H54 (cell line): ENCODE data around the gene ABHD2.
A peak's percentile ranks its signal among the peaks of the same experiment; 100 is the strongest.

ENCODE experiments used
- DNase-seq: peaks from one replicate; pipeline ENCODE4 v3.0.0; 2011; ENCODE audit warnings: low spot score, mixed read lengths; ENCODE audit not compliant: insufficient read length
- FAIRE-seq: peaks from 3 replicates; lab custom pipeline; 2011; peaks lifted over from hg19 to GRCh38; lab: Jason Lieb, UNC
- POLR2A ChIP-seq: IDR thresholded peaks from 2 replicates; pipeline ENCODE4 v1.6.1; 2011; ENCODE audit warnings: low read depth, mild to moderate bottlenecking, low read length

Gene ABHD2

GRCh38 chr15:89098281-89098680 lies 10.0 kb downstream of the ABHD2 start:
- no peak for FAIRE-seq
- no peak for DNase-seq
- no peak for TF ChIP-seq POLR2A

GRCh38 chr15:89099968-89100367 lies 11.7 kb downstream of the ABHD2 start:
- TF ChIP-seq POLR2A = no peak
- DNase-seq = no peak
- no peak for FAIRE-seq

GRCh38 chr15:89101302-89102193 lies 13.3 kb downstream of the ABHD2 start:
- DNase-seq = peak; percentile 45
- no peak for TF ChIP-seq POLR2A
- FAIRE-seq = peak; percentile 85

GRCh38 chr15:89103481-89104171 lies 15.4 kb downstream of the ABHD2 start:
- FAIRE-seq (no peak), DNase-seq (no peak)
- no peak for TF ChIP-seq POLR2A

GRCh38 chr15:89104172-89104564 lies 15.9 kb downstream of the ABHD2 start:
- no peak for TF ChIP-seq POLR2A
- DNase-seq = no peak
- no peak for FAIRE-seq

DNA sequence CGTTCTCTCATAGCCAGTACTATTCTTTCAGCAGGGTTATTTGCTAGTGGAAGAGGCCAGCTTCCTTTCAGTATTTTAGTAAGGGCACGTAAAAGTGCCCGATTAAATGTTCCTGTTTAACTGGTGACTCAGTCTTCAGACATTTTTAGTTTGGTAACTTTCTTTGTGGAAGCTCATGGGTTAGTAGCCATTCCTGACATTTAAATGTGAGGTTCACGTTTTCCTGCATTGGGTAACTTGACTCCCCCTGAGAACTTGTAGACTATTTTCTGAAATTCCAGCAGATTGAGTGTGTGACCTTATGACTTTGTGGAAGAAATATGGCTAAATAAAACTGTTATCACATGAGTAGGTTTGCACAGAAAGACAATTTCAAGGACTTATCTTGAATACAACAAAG lies 16.9 kb downstream of the ABHD2 start:
- TF ChIP-seq POLR2A = no peak
- FAIRE-seq (no peak), DNase-seq (no peak)

DNA sequence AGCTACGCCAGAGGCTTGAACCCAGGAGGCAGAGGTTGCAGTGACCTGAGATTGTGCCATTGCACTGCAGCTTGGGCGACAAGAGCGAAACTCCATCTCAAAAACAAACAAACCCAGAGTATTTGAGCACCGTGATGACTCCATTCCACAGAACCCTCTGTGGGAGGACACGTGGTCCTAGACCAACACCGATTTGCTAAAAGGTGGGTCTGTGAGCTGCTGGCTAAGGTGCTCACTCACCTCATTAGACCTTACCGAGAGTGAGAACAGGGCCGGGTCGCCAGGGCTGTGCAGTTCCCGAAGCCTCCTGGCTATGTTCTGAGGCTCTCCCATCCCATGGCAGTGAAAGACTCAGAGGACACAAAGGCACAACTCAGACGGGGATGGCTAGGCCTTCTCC lies 17.9 kb downstream of the ABHD2 start:
- FAIRE-seq (no peak), DNase-seq (no peak)
- no peak for TF ChIP-seq POLR2A

- TF ChIP-seq POLR2A = no peak
- FAIRE-seq (no peak), DNase-seq (no peak)
These were observed 19.7 kb downstream of the ABHD2 start for GRCh38 chr15:89107984-89108383.

- no peak for FAIRE-seq
- DNase-seq = no peak
- TF ChIP-seq POLR2A = no peak
These were observed 20.6 kb downstream of the ABHD2 start for GRCh38 chr15:89108835-89109234.

DNA sequence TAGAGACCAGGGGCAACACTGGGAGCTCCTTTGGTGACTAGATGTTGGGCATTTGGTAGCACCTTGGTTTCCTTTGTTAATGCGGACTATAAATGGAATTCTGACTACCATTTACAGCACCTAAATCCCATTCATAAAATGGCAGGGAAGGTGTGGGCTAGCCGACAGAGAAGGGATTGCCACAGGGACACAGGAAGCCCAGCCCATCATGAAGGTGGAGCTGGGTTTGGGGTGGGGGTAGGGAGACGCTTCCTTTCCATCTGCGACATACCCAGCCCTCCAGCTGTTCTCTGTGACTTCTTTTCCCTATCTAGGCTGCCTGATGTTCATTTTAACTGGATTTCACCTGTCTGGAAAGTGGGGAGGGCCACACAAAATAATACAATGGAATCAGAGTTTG lies 21.0 kb downstream of the ABHD2 start:
- no peak for FAIRE-seq
- DNase-seq = no peak
- TF ChIP-seq POLR2A = no peak

DNA sequence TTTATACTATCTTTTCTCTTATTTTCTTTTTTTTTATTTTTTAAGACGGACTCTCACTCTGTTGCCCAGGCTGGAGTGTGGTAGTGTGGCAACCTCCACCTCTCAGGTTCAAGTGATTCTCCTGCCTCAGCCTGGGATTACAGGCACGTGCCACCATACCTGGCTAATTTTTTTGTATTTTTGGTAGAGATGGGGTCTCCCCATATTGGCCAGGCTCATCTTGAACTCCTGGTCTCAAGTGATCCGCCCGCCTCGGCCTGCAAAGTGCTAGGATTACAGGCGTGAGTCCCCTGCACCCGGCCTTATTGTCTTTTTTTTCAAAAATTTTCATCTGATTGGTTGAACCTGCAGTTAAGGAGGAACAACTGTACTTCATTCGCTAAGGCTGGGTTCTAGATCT lies 21.8 kb downstream of the ABHD2 start:
- no peak for TF ChIP-seq POLR2A
- DNase-seq (no peak), FAIRE-seq (no peak)

DNA sequence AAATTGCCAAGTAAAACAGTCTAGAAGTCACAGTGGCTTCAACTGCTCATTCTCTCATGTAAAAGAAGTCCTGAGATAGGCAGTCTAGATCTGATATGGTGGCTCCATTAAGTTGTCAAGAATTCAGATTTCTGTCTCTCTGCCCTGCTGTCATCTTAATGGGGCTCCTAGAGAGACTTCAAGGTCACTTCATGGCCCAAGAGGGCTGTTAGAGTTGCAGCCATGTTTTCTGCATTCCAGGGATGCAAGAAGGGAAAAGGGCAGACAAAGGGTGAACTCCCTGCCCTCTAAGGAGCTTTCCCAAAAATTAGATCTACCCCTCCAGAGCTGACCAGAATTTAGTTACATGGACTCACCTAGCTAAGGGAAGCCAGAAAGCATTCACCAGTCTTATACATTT lies 23.1 kb downstream of the ABHD2 start:
- DNase-seq (no peak), FAIRE-seq (no peak)
- no peak for TF ChIP-seq POLR2A

GRCh38 chr15:89111961-89112340 lies 23.7 kb downstream of the ABHD2 start:
- DNase-seq (no peak), FAIRE-seq (no peak)
- no peak for TF ChIP-seq POLR2A

- TF ChIP-seq POLR2A = no peak
- FAIRE-seq = no peak
- DNase-seq = no peak
These were observed 24.2 kb downstream of the ABHD2 start for GRCh38 chr15:89112341-89112971.
